SU-DHL-6 (cell line): ENCODE results near the gene RPL19.
A peak's percentile ranks its signal among the peaks of the same experiment; 100 is the strongest.

Experiments
- H2AFZ ChIP-seq: fragments of 200-600 bp; sonication (generic); 2 replicates; pipeline ENCODE4 v1.6.1; 2014; ENCODE audit warnings: low read depth, mild to moderate bottlenecking, moderate library complexity, mixed read lengths, antibody characterized with exemption, low read length; ENCODE audit not compliant: severe bottlenecking
- H3F3A ChIP-seq: fragments of 200-600 bp; shearing (Covaris generic); 2 replicates; pipeline ENCODE4 v1.6.0; 2016; ENCODE audit warnings: antibody characterized with exemption, mild to moderate bottlenecking; ENCODE audit not compliant: insufficient read depth
- H3K27ac ChIP-seq: fragments of 200-600 bp; sonication (generic); 2 replicates; pipeline ENCODE4 v1.5.1; 2016; ENCODE audit warnings: low read depth, mild to moderate bottlenecking, low read length, moderate library complexity, mixed read lengths
- H3K27me3 ChIP-seq: fragments of 200-600 bp; sonication (generic), shearing (Covaris generic); 2 replicates; pipeline ENCODE4 v1.6.0; 2014; ENCODE audit warnings: mild to moderate bottlenecking, low read length
- H3K36me3 ChIP-seq: fragments of 200-600 bp; sonication (generic); 2 replicates; pipeline ENCODE4 v1.6.1; 2014; ENCODE audit warnings: mild to moderate bottlenecking, low read length, mixed read lengths
- H3K4me2 ChIP-seq: fragments of 300-600, 200-600 bp; shearing (Covaris generic), sonication (generic); 2 replicates; pipeline ENCODE4 v1.6.0; 2014; ENCODE audit warnings: low read length, low read depth, mild to moderate bottlenecking; ENCODE audit not compliant: poor library complexity, severe bottlenecking
- H3K4me3 ChIP-seq: fragments of 200-600 bp; sonication (generic); 2 replicates; pipeline ENCODE4 v1.5.1; 2014; ENCODE audit warnings: antibody characterized with exemption, low read length, mild to moderate bottlenecking, mixed read lengths; ENCODE audit not compliant: insufficient read depth, poor library complexity, severe bottlenecking
- H3K79me2 ChIP-seq: fragments of 200-600 bp; sonication (generic); 2 replicates; pipeline ENCODE4 v1.6.1; 2014; ENCODE audit warnings: mild to moderate bottlenecking, low read length, moderate library complexity; ENCODE audit not compliant: insufficient read depth
- H3K9ac ChIP-seq: fragments of 200-600 bp; sonication (generic); 2 replicates; pipeline ENCODE4 v1.7.0; 2014; ENCODE audit warnings: mild to moderate bottlenecking, low read length
- H3K9me2 ChIP-seq: fragments of 200-600 bp; sonication (generic); replicated peaks from 2 replicates; pipeline ENCODE4 v1.6.1; 2014; ENCODE audit warnings: low read length; ENCODE audit not compliant: insufficient read depth
- H3K9me3 ChIP-seq: fragments of 200-600 bp; sonication (generic); 2 replicates; pipeline ENCODE4 v1.6.1; 2014; ENCODE audit warnings: low read length, mixed read lengths; ENCODE audit not compliant: insufficient read depth
- H4K20me1 ChIP-seq: fragments of 200-600 bp; sonication (generic); 2 replicates; pipeline ENCODE4 v1.6.1; 2014; ENCODE audit warnings: low read depth, mild to moderate bottlenecking, antibody characterized with exemption, low read length, moderate library complexity, mixed read lengths
- CTCF ChIP-seq: fragments of 200-600 bp; sonication (generic); IDR thresholded peaks from one replicate; pipeline ENCODE4 v1.5.1; 2017; ENCODE audit warnings: antibody characterized with exemption, mild to moderate bottlenecking, low read length, moderate library complexity; ENCODE audit not compliant: insufficient read depth, poor library complexity, severe bottlenecking
- EZH2phosphoT487 ChIP-seq: fragments of 200-600 bp; sonication (generic), shearing (Covaris generic); conservative IDR thresholded peaks from 2 replicates; pipeline ENCODE4 v1.6.1; 2018; ENCODE audit warnings: mild to moderate bottlenecking, antibody characterized with exemption, low read length, moderate library complexity, mixed read lengths

The RPL19 gene

DNA sequence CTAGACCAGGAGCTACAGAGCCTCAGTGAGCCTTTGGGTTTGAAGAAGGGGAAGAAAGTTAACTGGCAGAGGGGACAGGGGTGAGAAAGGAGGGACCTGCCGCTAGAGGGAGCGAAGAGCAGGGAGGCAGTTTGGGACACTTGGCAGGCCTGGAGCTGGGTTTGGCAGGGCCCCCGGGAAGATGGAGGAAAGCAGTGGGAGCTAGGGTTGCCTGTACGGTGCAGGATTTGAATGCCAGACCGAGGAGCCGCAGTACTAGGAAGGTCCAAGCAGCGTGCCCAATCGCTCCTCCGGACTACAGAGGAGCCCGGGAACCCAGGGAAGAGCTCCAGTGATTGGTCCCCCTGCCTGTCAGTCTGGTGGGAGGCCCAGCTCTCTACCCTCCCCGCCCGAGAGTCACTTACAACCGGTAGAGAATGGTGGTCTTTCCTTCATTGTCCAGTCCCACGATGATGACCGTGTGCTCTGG lies 35.4 kb upstream of the RPL19 start:
- Histone ChIP-seq H3K9me3 (no peaks in the 10 kb centered on the region), H3K27ac (no peak overlapping the region), H2AFZ (no peak overlapping the region), H4K20me1 (no peaks in the 10 kb centered on the region), H3K27me3 (no peaks in the 10 kb centered on the region), H3K4me3 (no peak overlapping the region), H3K9me2 (no peaks in the 10 kb centered on the region), H3K36me3 (no peaks in the 10 kb centered on the region), H3K4me2 (peak overlapping the region; percentile 36), H3K9ac (no peak overlapping the region), H3K79me2 (no peaks in the 10 kb centered on the region), H3F3A (no peaks in the 10 kb centered on the region)
- TF ChIP-seq CTCF (peak; percentile 76), EZH2phosphoT487 (no peak)

DNA sequence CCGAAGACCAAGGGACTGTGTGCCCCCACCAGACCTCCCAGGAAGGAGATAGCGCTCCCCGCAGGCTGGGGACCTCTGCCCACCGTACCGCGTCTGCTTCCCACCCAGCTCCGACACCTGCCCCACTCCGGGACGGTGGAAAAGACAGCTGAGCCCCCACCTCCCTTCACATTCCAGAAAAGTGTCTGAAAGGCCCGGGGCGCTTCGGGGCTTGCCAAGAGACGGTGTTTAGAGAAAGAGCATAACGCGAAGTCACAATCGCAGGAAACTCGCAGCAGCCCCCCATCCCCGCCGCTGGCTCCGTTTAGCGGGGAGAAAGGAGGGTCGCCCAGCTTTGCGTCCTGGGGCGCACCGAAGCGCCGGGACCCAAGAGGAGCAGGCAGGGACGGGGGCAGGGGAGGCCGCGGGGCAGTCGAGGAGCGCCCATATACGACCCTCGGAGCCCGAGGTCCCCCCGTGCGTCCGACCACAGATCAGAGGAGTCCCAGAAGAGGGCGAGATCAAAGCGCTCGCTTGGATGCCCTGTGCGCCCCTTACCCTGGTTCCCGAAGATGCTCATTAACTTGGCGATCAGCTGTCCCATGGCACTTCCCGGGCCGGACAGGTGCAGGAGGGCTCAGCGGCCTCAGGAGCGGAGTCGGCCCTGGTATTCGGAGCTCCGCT lies 34.8 kb upstream of the RPL19 start:
- Histone ChIP-seq H3K9me3 (no peaks in the 10 kb centered on the region), H3K9me2 (no peaks in the 10 kb centered on the region), H3K79me2 (no peaks in the 10 kb centered on the region), H3F3A (no peaks in the 10 kb centered on the region), H3K4me3 (no peak overlapping the region), H2AFZ (no peak overlapping the region), H3K9ac (no peak overlapping the region), H4K20me1 (no peaks in the 10 kb centered on the region), H3K27ac (no peak overlapping the region), H3K27me3 (no peaks in the 10 kb centered on the region), H3K4me2 (no peak overlapping the region), H3K36me3 (no peaks in the 10 kb centered on the region)
- TF ChIP-seq CTCF (no peak), EZH2phosphoT487 (no peak)

- no peak within 1 kb of the TSS for H3K27ac ChIP-seq
- no peaks in the 10 kb centered on the region for H4K20me1 ChIP-seq
- no peak within 1 kb of the TSS for H3K9ac ChIP-seq
- no peak for TF ChIP-seq CTCF
- TF ChIP-seq EZH2phosphoT487, result no peak
- no peaks in the 10 kb centered on the region for H3F3A ChIP-seq
- H3K27me3 ChIP-seq, result no peaks in the 10 kb centered on the region
- H3K4me2 ChIP-seq, result no peak within 1 kb of the TSS
- H3K9me2 ChIP-seq, result no peaks in the 10 kb centered on the region
- no peaks in the 10 kb centered on the region for H3K79me2 ChIP-seq
- no peak within 1 kb of the TSS for H3K4me3 ChIP-seq
- H2AFZ ChIP-seq, result no peak within 1 kb of the TSS
- H3K9me3 ChIP-seq, result no peaks in the 10 kb centered on the region
- no peaks in the 10 kb centered on the region for H3K36me3 ChIP-seq
Measured at GRCh38 chr17:39165841-39166349, 34.2 kb upstream of the RPL19 start, which contains the start of gene ARL5C. TSS of gene ARL5C (minus strand) at chr17:39166161. CDS start at chr17:39165760, 401 bp downstream.
